ENCODE measurements around the gene MYRFL. TPM values are rescaled to one million over a fixed set of nuclear protein-coding genes. Genes with fewer than 3 reads are reported as not detected.
A peak's percentile ranks its signal among the peaks of the same experiment; 100 is the strongest.

MYRFL gene
- total RNA-seq, 4 donors from 2014 or later: not detected

DNA sequence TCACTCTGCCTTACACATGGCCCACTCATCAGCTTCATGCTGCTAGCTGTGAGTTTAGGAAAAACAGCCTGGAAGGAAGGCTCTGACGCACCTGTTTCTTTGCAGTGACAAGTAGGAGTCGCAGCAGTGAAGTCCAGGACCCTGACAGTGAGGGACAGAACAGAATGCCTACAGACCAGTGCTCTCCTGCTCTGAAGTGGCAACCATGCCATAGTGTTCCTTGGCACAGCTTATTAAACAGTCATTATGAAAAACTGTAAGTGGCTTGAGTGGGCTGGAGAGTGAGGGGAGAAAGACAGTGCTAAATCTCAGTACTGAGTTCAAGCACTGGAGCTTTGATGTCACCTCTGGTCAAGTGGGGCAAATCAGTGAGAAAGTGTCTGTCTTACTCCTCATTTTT is 61.7 kb downstream of the MYRFL start:
- H3K27ac ChIP-seq: no peak overlapping the region
- no peaks in the 10 kb centered on the region for H3K36me3 ChIP-seq
- TF ChIP-seq EP300 (IDR thresholded peaks at IDR 0.05): no peak
- TF ChIP-seq POLR2A (IDR thresholded peaks at IDR 0.05): no peak
- TF ChIP-seq, protein P1, sequence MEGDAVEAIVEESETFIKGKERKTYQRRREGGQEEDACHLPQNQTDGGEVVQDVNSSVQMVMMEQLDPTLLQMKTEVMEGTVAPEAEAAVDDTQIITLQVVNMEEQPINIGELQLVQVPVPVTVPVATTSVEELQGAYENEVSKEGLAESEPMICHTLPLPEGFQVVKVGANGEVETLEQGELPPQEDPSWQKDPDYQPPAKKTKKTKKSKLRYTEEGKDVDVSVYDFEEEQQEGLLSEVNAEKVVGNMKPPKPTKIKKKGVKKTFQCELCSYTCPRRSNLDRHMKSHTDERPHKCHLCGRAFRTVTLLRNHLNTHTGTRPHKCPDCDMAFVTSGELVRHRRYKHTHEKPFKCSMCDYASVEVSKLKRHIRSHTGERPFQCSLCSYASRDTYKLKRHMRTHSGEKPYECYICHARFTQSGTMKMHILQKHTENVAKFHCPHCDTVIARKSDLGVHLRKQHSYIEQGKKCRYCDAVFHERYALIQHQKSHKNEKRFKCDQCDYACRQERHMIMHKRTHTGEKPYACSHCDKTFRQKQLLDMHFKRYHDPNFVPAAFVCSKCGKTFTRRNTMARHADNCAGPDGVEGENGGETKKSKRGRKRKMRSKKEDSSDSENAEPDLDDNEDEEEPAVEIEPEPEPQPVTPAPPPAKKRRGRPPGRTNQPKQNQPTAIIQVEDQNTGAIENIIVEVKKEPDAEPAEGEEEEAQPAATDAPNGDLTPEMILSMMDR (IDR thresholded peaks at IDR 0.05): no peak
- TF ChIP-seq POLR2AphosphoS5 (IDR thresholded peaks at IDR 0.05): no peak
- no peak for ATAC-seq
- peaks cover 6% of the 10 kb centered on the region for H3K27me3 ChIP-seq
- H3K4me1 ChIP-seq: peaks cover 0 to 3% (median 0%) of the 10 kb centered on the region in 3 donors
- H3K9me3 ChIP-seq: no peaks in the 10 kb centered on the region
- no peak overlapping the region for H3K4me3 ChIP-seq
- WGBS, 2 donors (ENCODE audit: low coverage in 1 of 2): 100% methylated on average over 1 of the region's 2 CpGs; no CpG with 5 or more reads in 1 of the 2 donors

DNA sequence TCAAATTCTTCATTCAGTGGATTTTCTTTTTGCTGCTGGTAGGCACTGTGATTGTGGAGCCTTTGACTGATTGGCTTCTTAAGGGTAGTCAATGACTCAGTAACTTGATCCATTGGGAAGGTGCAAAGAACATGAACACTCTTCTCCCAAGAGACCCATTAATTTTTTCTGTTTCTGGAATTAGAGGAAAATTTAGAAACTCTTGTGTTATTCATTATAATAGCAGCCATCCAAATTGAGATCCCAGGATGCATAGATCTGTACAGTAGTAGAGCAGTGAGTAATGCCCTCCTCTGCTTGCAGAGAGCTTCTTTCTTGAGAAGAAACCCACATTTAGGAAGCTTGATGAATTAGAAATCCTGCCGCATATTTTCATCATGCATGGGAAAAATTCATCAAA is 63.9 kb downstream of the MYRFL start:
- TF ChIP-seq POLR2AphosphoS5 (IDR thresholded peaks at IDR 0.05): no peak
- TF ChIP-seq EP300 (IDR thresholded peaks at IDR 0.05): no peak
- no peak for TF ChIP-seq POLR2A (IDR thresholded peaks at IDR 0.05)
- TF ChIP-seq, protein P1 (IDR thresholded peaks at IDR 0.05): no peak
- Histone ChIP-seq H3K4me1 (peaks cover 0 to 3% (median 0%) of the 10 kb centered on the region in 3 donors), H3K36me3 (no peaks in the 10 kb centered on the region), H3K27me3 (no peaks in the 10 kb centered on the region), H3K4me3 (no peak overlapping the region), H3K27ac (no peak overlapping the region), H3K9me3 (no peaks in the 10 kb centered on the region)
- WGBS, 2 donors (ENCODE audit: low coverage in 1 of 2): 75 to 90% methylated on average over 1 of the region's 1 CpG
- ATAC-seq: no peak

DNA sequence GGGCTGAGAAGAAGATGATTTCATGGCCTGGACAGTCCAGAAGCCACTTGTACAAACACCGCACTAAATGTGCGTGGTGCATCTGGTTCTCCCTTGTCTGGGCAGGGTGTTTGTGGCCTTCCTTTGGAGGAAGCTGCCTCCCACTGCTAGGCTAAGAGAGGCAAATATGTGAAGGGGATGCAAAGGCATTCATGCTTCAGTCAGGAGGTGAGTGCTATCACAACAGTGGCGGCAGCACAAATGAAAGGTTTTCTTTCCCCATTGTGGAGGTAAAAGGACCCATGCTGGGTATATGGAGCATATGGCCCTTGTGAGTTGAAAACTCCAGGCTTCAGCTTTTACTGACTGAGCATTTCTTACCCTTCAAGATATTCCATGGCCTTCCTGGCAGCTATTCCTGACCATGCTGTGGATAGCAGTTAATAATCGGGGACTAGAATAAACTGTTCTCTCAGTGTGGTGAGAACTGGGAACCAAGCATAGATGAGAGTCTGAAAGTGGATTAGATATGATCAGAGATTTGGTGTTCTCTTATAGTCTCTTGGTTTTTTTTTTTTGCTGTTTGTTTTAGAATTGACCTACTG is 69.9 kb downstream of the MYRFL start:
- Histone ChIP-seq H3K4me1 (peaks cover 0 to 3% (median 0%) of the 10 kb centered on the region in 3 donors), H3K4me3 (no peak overlapping the region), H3K9me3 (no peaks in the 10 kb centered on the region), H3K36me3 (no peaks in the 10 kb centered on the region), H3K27ac (no peak overlapping the region), H3K27me3 (no peaks in the 10 kb centered on the region)
- ATAC-seq: no peak
- TF ChIP-seq POLR2AphosphoS5 (IDR thresholded peaks at IDR 0.05) (no peak), EP300 (IDR thresholded peaks at IDR 0.05) (no peak), POLR2A (IDR thresholded peaks at IDR 0.05) (no peak)
- TF ChIP-seq, protein P1 (IDR thresholded peaks at IDR 0.05): no peak
- WGBS, 2 donors (ENCODE audit: low coverage in 1 of 2): 69 to 93% methylated on average over 1 to 3 of the region's 4 CpGs

DNA sequence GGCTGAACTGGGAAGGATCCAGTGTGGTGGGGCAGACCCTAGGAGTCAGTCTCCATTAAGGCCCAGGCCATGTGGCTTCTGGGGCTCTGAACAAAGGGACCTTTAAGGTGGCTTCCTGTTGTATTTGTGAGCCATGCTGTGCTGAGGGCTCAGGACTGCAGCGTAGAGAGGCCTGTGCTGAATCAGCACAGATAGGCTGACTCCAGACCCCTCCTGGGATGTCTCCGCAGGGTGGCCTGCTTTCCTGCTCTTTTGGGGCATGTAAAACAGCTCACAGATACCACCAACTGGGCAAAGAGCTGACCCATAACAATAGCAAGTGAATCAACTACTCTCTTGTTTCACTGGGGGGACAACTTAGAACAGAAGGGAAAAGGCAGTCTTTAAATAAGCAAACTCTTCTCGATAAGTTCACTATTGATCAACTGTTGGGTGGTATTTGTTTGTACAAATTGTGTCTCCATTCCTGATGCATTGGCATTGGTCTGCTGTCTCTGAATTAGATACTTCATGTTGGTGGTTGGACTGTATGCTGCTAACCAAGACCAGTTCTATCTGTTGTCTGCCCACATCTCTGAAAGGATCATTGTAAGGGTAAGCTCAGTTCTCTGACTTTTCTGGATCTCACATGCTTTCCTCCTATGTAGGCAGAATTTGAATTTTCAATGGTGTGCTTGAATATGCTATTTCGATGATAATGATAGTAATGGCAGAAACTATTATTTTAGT is 71.8 kb downstream of the MYRFL start:
- Histone ChIP-seq H3K4me3 (no peak overlapping the region), H3K36me3 (no peaks in the 10 kb centered on the region), H3K9me3 (no peaks in the 10 kb centered on the region), H3K4me1 (peaks cover 0 to 5% (median 0%) of the 10 kb centered on the region in 3 donors), H3K27me3 (no peaks in the 10 kb centered on the region), H3K27ac (no peak overlapping the region)
- 100% methylated on average over 2 of the region's 4 CpGs for WGBS, 2 donors (ENCODE audit: low coverage in 1 of 2)
- TF ChIP-seq POLR2A (IDR thresholded peaks at IDR 0.05): no peak
- TF ChIP-seq POLR2AphosphoS5 (IDR thresholded peaks at IDR 0.05): no peak
- TF ChIP-seq, protein P1 (IDR thresholded peaks at IDR 0.05): no peak
- TF ChIP-seq EP300 (IDR thresholded peaks at IDR 0.05): no peak
- ATAC-seq: no peak

DNA sequence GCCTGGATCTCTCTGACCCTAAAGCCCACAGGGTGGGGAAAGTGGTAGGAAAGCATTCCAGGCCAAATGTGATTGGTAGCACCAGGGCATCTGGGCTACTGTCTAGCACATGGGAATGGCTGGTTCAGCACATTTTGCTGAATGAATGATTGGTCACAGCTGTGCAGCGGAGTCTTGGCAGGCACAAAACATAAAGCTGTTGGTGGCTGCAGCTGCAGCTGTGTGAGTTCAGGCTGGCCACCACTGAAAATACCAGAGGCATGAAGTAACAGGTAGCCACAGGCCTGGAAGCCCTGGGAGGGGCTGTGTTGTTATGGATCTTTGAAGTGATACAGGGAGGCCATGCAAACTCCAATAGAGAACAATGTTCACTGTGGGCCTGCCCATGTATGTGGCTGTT is 72.7 kb downstream of the MYRFL start:
- Histone ChIP-seq H3K36me3 (no peaks in the 10 kb centered on the region), H3K4me1 (peaks cover 0 to 5% (median 0%) of the 10 kb centered on the region in 3 donors), H3K9me3 (no peaks in the 10 kb centered on the region), H3K27ac (no peak overlapping the region), H3K4me3 (no peak overlapping the region), H3K27me3 (no peaks in the 10 kb centered on the region)
- ATAC-seq: peak; percentile 31
- no CpG with 5 or more reads among the region's 1 CpG for WGBS, 2 donors (ENCODE audit: low coverage in 1 of 2)
- TF ChIP-seq, protein P1 (IDR thresholded peaks at IDR 0.05): no peak
- TF ChIP-seq POLR2A (IDR thresholded peaks at IDR 0.05): no peak
- no peak for TF ChIP-seq EP300 (IDR thresholded peaks at IDR 0.05)
- no peak for TF ChIP-seq POLR2AphosphoS5 (IDR thresholded peaks at IDR 0.05)

Measured in gastroesophageal sphincter (tissue), 4 donors.